CD4-positive, alpha-beta memory T cell (primary cell): ENCODE data around the gene ARF1. TPM values are rescaled to one million over a fixed set of nuclear protein-coding genes. Genes with fewer than 3 reads are reported as not detected.

Experiments
- CTCF ChIA-PET: fragments of 350-600 bp; sonication (Branson Sonifier 250); formaldehyde crosslinking; loops from one replicate; lab custom pipeline; 2021; ENCODE audit warnings: inconsistent platforms; ENCODE audit not compliant: partially characterized antibody; lab: Charles Lee
- POLR2A ChIA-PET: fragments of 350-600 bp; sonication (Branson Sonifier 250); formaldehyde crosslinking; loops from one replicate; lab custom pipeline; 2021; ENCODE audit not compliant: partially characterized antibody; lab: Charles Lee
- DNase-seq, 5 donors: peaks; one replicate each; pipeline versions ENCODE4 v3.0.0 to v3.0.0-alpha.2; 2020 to 2022; ENCODE audit warnings: mixed read lengths in 1 of 5
- H3K27ac ChIP-seq: one replicate; pipeline ENCODE4 v1.7.0; 2013; ENCODE audit warnings: low read depth, low read length
- H3K27me3 ChIP-seq: 2 replicates; pipeline ENCODE4 v1.7.0; 2013; ENCODE audit warnings: mild to moderate bottlenecking, low read length, moderate library complexity; ENCODE audit not compliant: insufficient read depth
- H3K36me3 ChIP-seq: 2 replicates; pipeline ENCODE4 v1.7.0; 2013; ENCODE audit warnings: mild to moderate bottlenecking, low read length, moderate library complexity; ENCODE audit not compliant: insufficient read depth
- H3K4me1 ChIP-seq: 2 replicates; pipeline ENCODE4 v1.7.0; 2013; ENCODE audit warnings: mild to moderate bottlenecking, low read length, moderate library complexity; ENCODE audit not compliant: insufficient read depth
- H3K4me3 ChIP-seq, 2 donors: one replicate each; pipeline ENCODE4 v1.7.0; 2013; ENCODE audit warnings: low read length in 2 of 2, mild to moderate bottlenecking in 1 of 2
- H3K9me3 ChIP-seq, 2 donors: one replicate each; pipeline ENCODE4 v1.7.0; 2013; ENCODE audit warnings: low read length in 2 of 2, control low read depth in 1 of 2; ENCODE audit not compliant: control insufficient read depth in 1 of 2
- H3K27ac Mint-ChIP-seq, 7 donors: one replicate each; pipeline ENCODE4 v1.8.0; 2020 to 2021; ENCODE audit warnings: mixed read lengths in 7 of 7, mild to moderate bottlenecking in 6 of 7, inconsistent platforms in 3 of 7, moderate library complexity in 3 of 7
- H3K27me3 Mint-ChIP-seq, 2 donors: one replicate each; pipeline ENCODE4 v1.8.0; 2020 to 2021; ENCODE audit warnings: mixed read lengths in 2 of 2
- H3K36me3 Mint-ChIP-seq, 2 donors: one replicate each; pipeline ENCODE4 v1.8.0; 2020 to 2021; ENCODE audit warnings: mixed read lengths in 2 of 2, inconsistent platforms in 1 of 2, mild to moderate bottlenecking in 1 of 2
- H3K4me1 Mint-ChIP-seq, 4 donors: one replicate each; pipeline ENCODE4 v1.8.0; 2020 to 2021; ENCODE audit warnings: mixed read lengths in 4 of 4, mild to moderate bottlenecking in 1 of 4
- H3K4me3 Mint-ChIP-seq, 8 donors: one replicate each; pipeline ENCODE4 v1.8.0; 2020 to 2021; ENCODE audit warnings: mixed read lengths in 8 of 8, mild to moderate bottlenecking in 7 of 8, moderate library complexity in 6 of 8, inconsistent platforms in 3 of 8
- H3K9me3 Mint-ChIP-seq, 8 donors: one replicate each; pipeline ENCODE4 v1.8.0; 2020 to 2021; ENCODE audit warnings: mixed read lengths in 8 of 8, mild to moderate bottlenecking in 5 of 8, inconsistent platforms in 3 of 8, moderate library complexity in 1 of 8
- intact Hi-C: fragments of 100-400 bp; cut with micrococcal nuclease; formaldehyde crosslinking; loops from one replicate; pipeline ENCODE4 v1.15.1; 2023
- polyA plus RNA-seq, 2 donors: library from polyadenylated mRNA; unstranded; fragments of 300-500 nt; fragmentation: Illumina TruSeq; gene quantifications; one replicate each; pipeline ENCODE4 v1.2.3, GENCODE V29; 2021
- total RNA-seq, 2 experiments: library from RNA; stranded (reverse); gene quantifications; one replicate each; pipeline ENCODE4 v1.2.3, GENCODE V29; 2021

ARF1 gene
- total and polyA plus RNA-seq, 4 experiments from 2014 or later: 265 to 600 (median 382) TPM

GRCh38 chr1:228058172-228058948 is 24.1 kb upstream of the ARF1 start:
- no peaks in the 10 kb centered on the region for H3K9me3 ChIP-seq
- Mint-ChIP-seq H3K4me3 (peak overlapping the region in 7 of 8 donors; percentile 46 to 79 (median 64)), H3K27me3 (peaks cover 12 to 27% of the 10 kb centered on the region in 2 donors), H3K9me3 (peaks cover 0 to 6% (median under 1%) of the 10 kb centered on the region in 8 donors), H3K36me3 (no peaks in the 10 kb centered on the region), H3K4me1 (peaks cover 5 to 18% (median 12%) of the 10 kb centered on the region in 4 donors), H3K27ac (peak overlapping the region; percentile 6 to 67 (median 49))
- peak overlapping the region in 1 of 2 donors; percentile 55 for H3K4me3 ChIP-seq
- H3K27me3 ChIP-seq: peaks cover 16% of the 10 kb centered on the region
- peaks cover 24% of the 10 kb centered on the region for H3K4me1 ChIP-seq
- H3K27ac ChIP-seq: no peak overlapping the region
- no peaks in the 10 kb centered on the region for H3K36me3 ChIP-seq
- ChIA-PET CTCF (no interaction called here), POLR2A (interaction anchor here (0.7 to 0.9 kb wide), 3 partner anchors 24 to 51 kb away, joined by 3 read pairs; partner anchors contain the start of gene MRPL55)
- intact Hi-C loops: loop anchor here (2.0 kb wide), 1 partner anchor 16 kb away; no protein-coding TSS in a partner anchor
- DNase-seq: no peak

GRCh38 chr1:228058949-228059633 is 23.4 kb upstream of the ARF1 start:
- H3K27me3 ChIP-seq: peaks cover 16% of the 10 kb centered on the region
- ChIA-PET POLR2A (interaction anchor here (0.7 to 2.3 kb wide), 3 partner anchors 23 to 50 kb away, joined by 3 to 6 read pairs (median 3); partner anchors contain the start of genes ARF1 and MRPL55), CTCF (no interaction called here)
- peaks cover 0 to 2% (median 0%) of the 10 kb centered on the region in 8 donors for H3K9me3 Mint-ChIP-seq
- H3K27me3 Mint-ChIP-seq: peaks cover 10 to 24% of the 10 kb centered on the region in 2 donors
- peak overlapping the region; percentile 36 to 55 for H3K4me3 ChIP-seq
- no peaks in the 10 kb centered on the region for H3K36me3 ChIP-seq
- H3K27ac ChIP-seq: no peak overlapping the region
- H3K27ac Mint-ChIP-seq: peak overlapping the region in 5 of 7 donors; percentile 29 to 70 (median 35)
- peaks cover 5 to 18% (median 12%) of the 10 kb centered on the region in 4 donors for H3K4me1 Mint-ChIP-seq
- peak; percentile 74 to 85 (median 80) for DNase-seq
- H3K9me3 ChIP-seq: no peaks in the 10 kb centered on the region
- no peaks in the 10 kb centered on the region for H3K36me3 Mint-ChIP-seq
- intact Hi-C loops: loop anchor here (1.0 to 2.0 kb wide), 2 partner anchors 16 to 23 kb away; partner anchors contain the start of gene ARF1
- peak overlapping the region; percentile 48 to 79 (median 76) for H3K4me3 Mint-ChIP-seq
- H3K4me1 ChIP-seq: peaks cover 24% of the 10 kb centered on the region

- ChIA-PET CTCF (no interaction called here), POLR2A (interaction anchor here (0.9 to 2.3 kb wide), 3 partner anchors 17 to 50 kb away, joined by 3 to 7 read pairs (median 6); partner anchors contain the start of genes ARF1 and MRPL55)
- Mint-ChIP-seq H3K27ac (peak overlapping the region in 6 of 7 donors; percentile 37 to 77 (median 71)), H3K4me3 (peak overlapping the region; percentile 64 to 79 (median 76)), H3K9me3 (no peaks in the 10 kb centered on the region), H3K4me1 (peaks cover 5 to 18% (median 12%) of the 10 kb centered on the region in 4 donors), H3K27me3 (peaks cover 10 to 23% of the 10 kb centered on the region in 2 donors), H3K36me3 (no peaks in the 10 kb centered on the region)
- peaks cover 24% of the 10 kb centered on the region for H3K4me1 ChIP-seq
- no peaks in the 10 kb centered on the region for H3K9me3 ChIP-seq
- DNase-seq: peak; percentile 62 to 83 (median 66)
- H3K36me3 ChIP-seq: no peaks in the 10 kb centered on the region
- H3K27ac ChIP-seq: no peak overlapping the region
- H3K4me3 ChIP-seq: peak overlapping the region; percentile 36 to 55
- H3K27me3 ChIP-seq: peaks cover 16% of the 10 kb centered on the region
- intact Hi-C loops: loop anchor here (1.0 to 2.0 kb wide), 2 partner anchors 15 to 22 kb away; partner anchors contain the start of gene ARF1
Observed at GRCh38 chr1:228059634-228060457, 22.7 kb upstream of the ARF1 start.

- H3K27ac Mint-ChIP-seq: peak overlapping the region in 3 of 7 donors; percentile 10 to 58 (median 12)
- H3K9me3 Mint-ChIP-seq: no peaks in the 10 kb centered on the region
- H3K36me3 Mint-ChIP-seq: no peaks in the 10 kb centered on the region
- DNase-seq: no peak
- ChIA-PET POLR2A (interaction anchor here (1.7 to 2.3 kb wide), 2 partner anchors 16 to 21 kb away, joined by 6 to 7 read pairs; partner anchors contain the start of gene ARF1), CTCF (no interaction called here)
- H3K4me1 Mint-ChIP-seq: peaks cover 5 to 18% (median 12%) of the 10 kb centered on the region in 4 donors
- peak overlapping the region in 4 of 8 donors; percentile 17 to 70 (median 45) for H3K4me3 Mint-ChIP-seq
- Histone ChIP-seq H3K9me3 (no peaks in the 10 kb centered on the region), H3K27me3 (peaks cover 16% of the 10 kb centered on the region), H3K4me1 (peaks cover 24% of the 10 kb centered on the region), H3K27ac (no peak overlapping the region), H3K36me3 (no peaks in the 10 kb centered on the region), H3K4me3 (peak overlapping the region in 1 of 2 donors; percentile 55)
- intact Hi-C loops: no loop called here
- H3K27me3 Mint-ChIP-seq: peaks cover 11 to 23% of the 10 kb centered on the region in 2 donors
Observed at GRCh38 chr1:228060458-228061190, 21.9 kb upstream of the ARF1 start.

- Histone ChIP-seq H3K4me1 (peaks cover 24% of the 10 kb centered on the region), H3K9me3 (no peaks in the 10 kb centered on the region), H3K36me3 (no peaks in the 10 kb centered on the region), H3K27ac (no peak overlapping the region), H3K27me3 (peaks cover 16% of the 10 kb centered on the region), H3K4me3 (no peak overlapping the region)
- Mint-ChIP-seq H3K9me3 (no peaks in the 10 kb centered on the region), H3K27me3 (peaks cover 12 to 23% of the 10 kb centered on the region in 2 donors), H3K27ac (peak overlapping the region in 2 of 7 donors; percentile 9 to 10), H3K4me1 (peaks cover 5 to 18% (median 12%) of the 10 kb centered on the region in 4 donors), H3K36me3 (no peaks in the 10 kb centered on the region), H3K4me3 (peak overlapping the region in 3 of 8 donors; percentile 17 to 70 (median 57))
- intact Hi-C loops: no loop called here
- no peak for DNase-seq
- ChIA-PET POLR2A (interaction anchor here (1.7 to 2.3 kb wide), 2 partner anchors 16 to 21 kb away, joined by 6 to 7 read pairs; partner anchors contain the start of gene ARF1), CTCF (no interaction called here)
Observed at GRCh38 chr1:228061411-228062084, 21.0 kb upstream of the ARF1 start.
